Endometrium (tissue), 2 donors: Measurements from ENCODE around the gene DNMBP.
"Not testable (repeated sequence)": the region's sequence is repeated elsewhere in the genome, so short reads cannot be mapped to it uniquely, and the experiment has no call there.

ENCODE experiments used
- FAIRE-seq: peaks from 2 replicates; lab custom pipeline; 2012; peaks lifted over from hg19 to GRCh38; lab: Jason Lieb, UNC
- donor health status: control.
- donor health status: control.

The DNMBP gene

DNA sequence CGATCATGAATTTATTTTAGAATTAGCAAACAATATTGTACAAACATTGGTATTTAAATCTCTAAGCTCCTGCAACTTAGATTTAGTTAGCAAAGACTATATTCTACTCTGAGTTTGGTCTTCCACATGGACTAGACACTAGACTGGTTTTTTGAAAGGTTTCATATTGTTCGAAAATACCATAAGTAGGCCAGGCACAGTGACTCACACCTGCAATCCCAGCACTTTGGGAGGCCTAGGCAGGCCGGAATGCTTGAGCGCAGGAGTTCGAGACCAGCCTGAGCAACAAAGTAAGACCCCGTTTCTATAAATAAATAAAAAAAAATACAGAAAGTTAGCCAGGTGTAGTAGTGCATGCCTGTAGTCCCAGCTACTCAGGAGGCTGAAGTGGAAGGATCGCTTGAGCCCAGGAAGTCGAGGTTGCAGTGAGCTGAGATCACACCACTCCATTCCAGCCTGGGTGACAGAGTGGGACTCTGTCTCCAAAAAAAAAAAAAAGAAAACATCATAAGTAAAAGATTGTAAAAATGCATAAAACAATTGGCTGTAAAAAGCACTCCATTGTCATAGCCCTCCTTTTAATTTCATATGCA, 154.2 kb downstream of the DNMBP start:
- no peak for FAIRE-seq

DNA sequence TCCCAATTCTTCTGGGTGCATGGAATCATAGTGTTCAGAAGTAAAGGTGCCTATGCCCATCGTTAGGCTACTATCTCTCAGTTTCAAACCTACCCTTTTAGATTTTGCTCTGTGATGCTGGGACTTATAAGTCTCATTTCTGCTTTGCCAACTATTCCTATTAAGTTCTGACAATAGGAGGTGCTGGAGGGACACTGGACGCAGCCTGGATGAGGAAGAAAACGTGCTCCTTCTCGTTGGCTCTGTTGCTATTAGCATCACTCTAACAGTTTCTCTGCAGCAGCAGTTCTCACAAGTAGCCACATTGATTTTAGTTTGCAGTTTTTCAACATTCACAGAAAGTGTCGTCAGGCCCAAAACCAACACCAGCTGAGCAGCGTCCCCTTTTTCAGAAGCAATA, 154.9 kb downstream of the DNMBP start:
- no peak for FAIRE-seq

DNA sequence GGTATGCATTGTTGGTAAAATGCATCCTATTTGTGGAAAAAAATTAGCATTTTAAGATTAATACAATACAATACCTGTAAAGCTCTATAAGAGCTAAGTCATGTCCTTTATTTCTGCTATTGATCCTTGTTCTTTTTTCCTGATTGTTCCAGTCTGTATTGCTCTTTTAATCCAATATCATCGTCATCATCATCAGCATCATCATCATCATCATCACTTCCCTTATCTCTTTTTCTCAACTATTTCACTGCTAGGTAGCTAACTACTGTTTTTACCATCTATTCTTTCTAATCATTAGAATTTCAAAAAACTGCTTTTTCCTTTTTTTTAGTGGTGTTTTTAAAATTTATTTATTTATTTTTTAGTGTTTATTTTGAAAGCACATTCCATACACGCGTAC, 156.1 kb downstream of the DNMBP start:
- FAIRE-seq, result no peak

DNA sequence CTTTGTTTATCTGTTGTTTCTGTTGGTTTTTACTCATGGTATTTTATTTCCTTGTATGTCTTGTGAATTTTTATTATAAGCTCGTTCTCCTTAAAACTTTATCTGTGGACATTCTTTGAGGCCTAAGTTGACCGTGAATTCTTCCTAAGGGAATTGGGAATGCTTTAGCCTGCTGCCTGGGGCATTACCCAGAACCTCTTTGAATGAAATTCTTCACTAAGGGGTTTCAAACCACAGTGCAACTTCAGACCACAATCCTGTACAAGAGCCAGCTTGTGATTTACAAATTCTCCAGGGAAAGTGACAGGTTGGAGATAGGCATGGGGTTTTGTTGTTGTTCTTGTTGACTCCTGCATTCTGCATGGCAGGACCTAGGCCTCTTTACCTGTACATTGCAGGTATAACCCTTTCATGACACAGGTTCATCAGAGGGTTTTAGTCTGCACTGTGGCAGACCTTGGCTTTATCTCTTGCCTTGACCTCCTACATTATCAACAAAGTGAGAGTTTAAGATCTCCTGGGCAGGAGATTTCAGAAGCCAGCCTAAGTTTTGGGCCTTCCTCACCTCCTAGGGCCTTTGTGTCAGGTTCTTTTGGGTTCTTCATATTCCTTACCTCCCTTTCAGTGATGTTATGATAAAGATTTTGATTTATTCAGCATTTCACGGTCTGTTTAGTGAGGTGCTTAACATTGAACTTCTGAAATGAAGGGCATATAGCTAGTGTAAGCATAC, 157.1 kb downstream of the DNMBP start:
- FAIRE-seq, result no peak

DNA sequence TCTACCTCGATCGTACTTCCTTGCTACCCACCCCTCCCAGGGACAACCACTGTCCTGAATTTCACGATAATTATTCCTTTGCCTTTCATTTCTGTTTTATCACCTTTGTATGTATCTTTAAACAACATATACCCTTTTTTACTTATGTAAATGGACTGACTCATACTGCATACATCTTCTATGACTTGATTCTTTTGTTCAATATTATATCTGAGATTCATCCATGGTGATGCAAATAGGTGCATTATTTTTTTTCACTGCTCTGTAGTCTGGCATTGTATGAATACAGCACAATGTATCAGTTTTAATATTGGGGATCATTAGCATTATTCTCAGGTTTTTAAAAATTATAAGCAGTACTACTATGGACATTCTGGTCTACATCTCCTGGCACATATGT, 157.9 kb downstream of the DNMBP start:
- FAIRE-seq, result no peak

DNA sequence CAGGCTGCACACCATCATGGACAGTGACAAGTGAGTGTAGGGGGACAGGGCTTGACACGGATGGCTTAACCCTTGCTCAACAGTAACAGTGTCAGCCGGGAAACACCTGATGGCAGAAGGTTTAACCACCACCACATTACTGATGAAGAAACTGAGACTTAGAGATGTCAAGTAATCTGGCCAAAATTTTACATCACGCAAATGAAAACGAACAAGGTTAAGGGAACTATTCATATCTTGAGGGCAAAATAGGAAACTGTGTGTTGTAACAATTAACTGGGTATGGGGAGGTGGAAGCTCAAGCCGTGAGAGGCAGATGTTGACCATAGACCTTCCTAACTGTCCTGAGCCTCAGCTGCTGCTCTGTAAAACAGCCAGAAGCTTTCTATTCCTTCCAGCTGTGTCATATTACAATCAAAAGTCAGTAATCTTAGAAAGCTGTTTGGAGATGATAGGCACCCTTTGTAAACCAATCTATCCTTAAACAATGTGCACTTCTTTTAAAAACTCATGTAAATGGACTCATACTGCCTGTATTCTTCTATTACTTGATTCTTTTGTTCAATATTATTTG, 158.9 kb downstream of the DNMBP start:
- no peak for FAIRE-seq

DNA sequence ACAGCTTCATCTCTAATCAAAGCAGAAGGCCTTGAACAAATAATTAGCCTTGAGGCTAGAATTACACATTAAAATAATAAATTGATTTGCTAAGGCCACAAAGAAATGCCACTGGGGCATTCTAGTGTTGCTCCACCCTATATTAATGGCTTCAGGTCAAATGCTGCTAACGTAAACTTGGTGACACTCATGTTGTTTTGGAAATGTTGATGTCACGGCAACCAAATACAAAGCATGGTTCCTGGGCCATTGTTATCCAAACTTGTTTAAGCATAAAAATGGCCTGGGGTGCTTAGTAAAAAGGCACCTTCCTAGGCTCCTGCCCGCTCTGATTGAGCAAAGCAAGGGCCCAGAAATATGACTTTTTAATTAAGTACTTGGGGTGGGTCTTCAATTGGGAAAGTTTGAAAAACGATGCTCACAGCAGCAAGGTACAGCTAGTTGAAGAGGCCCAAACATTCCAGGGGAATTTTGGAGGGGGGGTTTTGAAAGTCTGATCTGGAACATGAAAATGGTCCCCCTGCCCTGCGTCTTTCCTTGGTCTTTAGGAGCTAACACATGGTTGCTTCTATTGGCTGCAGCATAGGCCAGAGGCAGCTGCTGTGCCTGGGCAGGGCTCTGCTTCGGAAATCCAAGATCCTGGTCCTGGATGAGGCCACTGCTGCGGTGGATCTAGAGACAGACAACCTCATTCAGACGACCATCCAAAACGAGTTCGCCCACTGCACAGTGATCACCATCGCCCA, 159.6 kb downstream of the DNMBP start:
- no peak for FAIRE-seq

DNA sequence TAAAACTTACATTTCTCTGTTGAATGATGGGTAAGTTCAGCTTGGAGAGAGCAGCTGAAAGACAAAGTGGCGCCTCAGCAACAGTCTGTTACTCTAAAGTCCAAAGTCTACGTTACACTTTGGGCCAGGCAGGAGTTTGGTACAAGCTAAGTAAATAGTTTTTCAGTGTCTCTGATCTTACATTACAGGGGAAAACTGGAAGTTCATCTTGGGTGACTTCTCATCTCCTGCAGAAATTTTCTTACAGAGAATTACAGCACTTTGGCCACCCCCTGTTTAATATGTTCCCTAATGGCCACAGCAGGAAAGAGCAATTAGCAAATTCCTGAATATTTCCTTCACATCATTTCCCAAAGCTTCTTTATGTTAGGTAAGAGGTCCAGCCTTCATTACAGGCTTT, 160.2 kb downstream of the DNMBP start:
- FAIRE-seq, result no peak

DNA sequence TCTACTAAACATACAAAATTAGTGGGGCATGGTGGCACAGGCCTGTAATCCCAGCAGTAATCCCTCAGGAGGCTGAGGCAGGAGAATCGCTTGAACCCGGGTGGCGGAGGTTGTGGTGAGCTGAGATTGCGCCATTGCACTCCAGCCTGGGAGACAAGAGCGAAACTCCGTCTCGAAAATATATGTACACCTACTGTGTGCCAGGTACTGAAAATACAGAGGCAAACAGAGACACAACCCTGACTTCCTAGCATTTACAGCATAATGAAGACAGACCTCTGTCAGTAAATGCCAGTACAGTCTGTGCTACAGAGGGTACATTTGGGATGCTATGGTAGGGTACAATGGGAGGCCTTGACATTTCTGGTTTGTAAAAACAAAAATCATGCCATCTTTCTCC, 160.7 kb downstream of the DNMBP start:
- no peak for FAIRE-seq

DNA sequence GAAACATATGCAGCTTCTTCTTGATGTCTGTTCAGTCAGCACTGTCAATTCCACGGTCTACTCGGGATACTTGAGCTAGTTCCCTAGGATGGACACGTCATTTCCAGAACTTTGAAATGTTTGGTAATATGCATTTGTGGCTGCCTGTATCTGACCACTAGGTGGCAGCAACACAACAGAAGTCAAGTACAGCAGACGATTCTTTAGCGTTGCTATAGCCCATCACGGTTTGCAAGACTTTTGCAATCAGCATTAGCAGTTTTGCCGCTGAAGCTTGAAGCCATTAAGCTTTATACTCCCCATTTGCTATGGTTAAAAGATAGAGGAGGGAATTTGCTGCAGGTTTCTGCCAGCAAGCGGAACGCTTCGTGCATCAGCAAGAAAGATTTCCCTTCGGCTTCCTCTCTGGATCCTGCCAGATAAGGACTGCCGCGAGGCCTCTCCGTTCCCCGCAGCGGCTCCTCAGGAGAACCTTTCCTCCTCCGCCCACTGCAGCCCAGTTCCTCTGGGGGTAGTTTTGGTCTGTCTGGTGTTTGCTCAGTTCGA, 163.8 kb downstream of the DNMBP start:
- peak; percentile 85 for FAIRE-seq

DNA sequence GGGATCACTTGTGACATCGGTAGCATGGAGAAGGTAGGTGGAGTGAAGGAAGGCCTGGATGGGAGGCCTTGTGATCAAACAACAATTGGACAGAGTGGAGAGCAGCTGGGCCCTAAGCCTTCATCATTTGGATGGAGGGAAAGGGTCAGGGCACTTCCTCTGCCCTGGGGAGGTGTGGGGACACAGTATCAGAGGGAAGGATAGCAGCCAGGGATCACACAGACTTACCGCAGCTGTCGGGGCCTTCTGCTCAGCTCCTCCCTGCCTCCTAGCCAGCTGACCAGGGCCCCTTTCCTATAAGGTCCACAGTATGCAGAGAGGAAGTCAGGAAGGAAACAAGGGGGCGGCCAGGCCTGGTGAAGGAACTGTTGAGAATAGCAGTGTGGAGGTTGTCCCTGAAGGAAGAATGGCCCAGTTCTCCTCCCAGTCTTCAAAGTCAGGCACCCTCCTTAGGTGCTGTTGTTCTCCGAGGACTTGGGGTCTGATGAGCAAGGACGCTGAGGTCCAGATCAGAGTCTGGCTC, 165.3 kb downstream of the DNMBP start:
- FAIRE-seq, result no peak

DNA sequence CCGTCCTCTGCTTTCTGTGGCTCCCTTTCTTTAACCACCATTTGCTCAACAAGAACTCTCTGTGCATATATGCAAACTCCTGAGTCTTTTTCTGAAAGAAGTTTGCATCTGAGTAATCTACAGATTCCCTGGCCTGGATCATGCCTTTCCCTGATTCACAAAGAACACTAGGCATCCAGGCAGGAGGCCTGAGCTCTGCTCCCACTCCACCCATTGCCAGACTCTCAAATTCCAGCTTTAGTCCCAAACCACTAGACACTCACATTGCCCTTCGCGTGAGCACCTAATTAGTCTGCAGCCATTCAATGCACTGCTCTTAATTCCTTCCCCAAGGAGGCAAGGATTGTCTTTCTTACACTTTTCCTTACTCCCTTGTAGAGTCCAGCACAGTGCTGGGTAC, 166.4 kb downstream of the DNMBP start:
- FAIRE-seq, result no peak

DNA sequence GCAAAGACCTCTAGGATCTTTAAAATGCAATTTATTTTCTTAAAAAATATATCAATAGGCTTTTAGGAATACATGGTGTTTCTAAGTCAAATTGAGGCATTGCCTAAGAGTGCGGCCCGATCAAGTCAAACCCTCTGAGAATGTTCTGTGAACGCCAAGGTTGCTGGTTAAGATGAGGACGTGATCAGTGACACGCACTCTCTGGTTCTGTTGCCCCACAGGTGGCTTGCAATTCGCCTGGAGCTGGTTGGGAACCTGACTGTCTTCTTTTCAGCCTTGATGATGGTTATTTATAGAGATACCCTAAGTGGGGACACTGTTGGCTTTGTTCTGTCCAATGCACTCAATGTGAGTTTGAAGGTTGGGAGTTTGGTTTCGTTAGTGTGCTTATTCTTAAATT, 168.0 kb downstream of the DNMBP start:
- FAIRE-seq, result no peak

DNA sequence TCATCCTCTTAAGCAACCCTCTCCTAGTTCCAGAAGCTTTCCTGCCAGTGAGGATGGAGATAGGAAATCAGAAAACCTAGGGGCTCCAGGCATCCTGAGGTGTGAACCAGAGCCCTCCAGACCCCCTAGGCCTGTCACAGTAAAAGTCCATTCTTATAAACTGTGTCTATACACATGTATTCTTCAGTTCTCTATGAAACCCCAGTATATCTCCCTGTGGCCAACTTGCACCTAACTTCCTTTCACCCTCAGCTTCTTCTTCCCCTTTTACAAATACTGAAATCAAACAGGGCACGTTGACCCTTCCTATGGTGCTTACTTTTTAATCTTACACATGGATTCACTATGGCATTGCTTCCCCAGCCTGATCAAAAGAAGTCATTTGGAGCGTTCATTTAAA, 168.9 kb downstream of the DNMBP start:
- not testable (repeated sequence) for FAIRE-seq

DNA sequence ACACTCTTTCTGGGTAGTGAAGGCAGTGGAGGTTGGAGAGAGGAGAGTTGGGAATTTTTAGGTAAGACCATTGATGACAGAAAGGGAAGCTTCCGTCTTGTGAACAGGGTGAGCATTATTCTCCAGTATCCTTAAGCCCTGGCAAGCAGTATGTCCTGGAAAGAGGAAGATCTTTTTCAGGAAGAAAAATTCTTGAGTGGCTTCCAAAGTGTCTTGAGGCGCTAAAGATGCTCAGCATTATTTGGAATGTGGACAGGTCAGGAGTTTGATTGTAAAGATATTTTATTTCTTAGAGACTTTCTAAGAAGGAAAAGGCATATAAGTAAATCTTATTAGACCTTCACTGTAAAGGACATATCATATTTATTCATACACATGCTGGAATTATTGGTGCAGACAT, 173.0 kb downstream of the DNMBP start:
- FAIRE-seq, result no peak

DNA sequence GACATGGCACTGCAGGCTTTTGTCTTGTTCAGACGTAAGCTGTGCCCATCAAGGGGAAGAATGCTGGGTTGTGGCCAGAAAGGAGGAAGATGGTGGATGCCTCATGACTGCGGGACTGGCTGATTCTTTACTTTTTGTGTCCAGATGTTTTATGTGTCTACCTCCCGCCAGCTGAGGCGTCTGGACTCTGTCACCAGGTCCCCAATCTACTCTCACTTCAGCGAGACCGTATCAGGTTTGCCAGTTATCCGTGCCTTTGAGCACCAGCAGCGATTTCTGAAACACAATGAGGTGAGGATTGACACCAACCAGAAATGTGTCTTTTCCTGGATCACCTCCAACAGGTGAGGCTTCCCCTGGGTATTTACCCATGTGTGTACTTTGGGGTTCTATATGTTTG, 173.8 kb downstream of the DNMBP start:
- no peak for FAIRE-seq

DNA sequence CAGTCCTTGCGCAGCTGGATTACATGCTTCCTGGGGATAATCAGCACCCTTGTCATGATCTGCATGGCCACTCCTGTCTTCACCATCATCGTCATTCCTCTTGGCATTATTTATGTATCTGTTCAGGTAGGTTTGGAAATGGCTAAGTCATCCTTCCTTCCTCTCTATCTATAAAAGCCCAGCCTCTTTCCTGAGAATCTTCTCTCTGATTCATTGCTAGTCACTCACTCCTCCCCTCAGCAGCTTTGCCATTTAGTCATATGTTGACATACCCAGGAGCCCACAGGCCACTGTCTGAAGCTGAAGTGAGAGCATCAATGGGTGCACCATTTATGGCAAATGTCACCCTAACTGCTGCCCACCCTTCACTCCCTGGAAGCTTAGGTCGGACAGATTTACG, 175.3 kb downstream of the DNMBP start:
- no peak for FAIRE-seq

DNA sequence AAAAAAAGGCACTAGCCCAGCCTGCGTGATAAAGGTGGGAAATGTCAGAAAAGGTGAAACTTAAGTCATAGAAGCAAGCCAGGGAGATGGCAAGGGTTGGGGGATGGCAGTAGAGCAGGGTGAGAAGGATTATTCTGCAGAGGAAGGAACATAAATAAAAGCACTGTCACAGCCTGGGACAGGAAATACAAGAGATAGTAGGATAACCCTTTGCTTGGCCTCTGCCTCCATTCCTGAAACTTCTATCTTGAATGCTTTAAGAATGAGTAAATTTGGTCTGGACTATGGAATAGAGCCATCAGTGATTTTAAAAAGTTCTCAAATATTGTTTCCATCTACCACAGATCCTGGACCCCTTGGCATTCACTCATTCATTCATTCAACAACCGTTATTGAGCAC, 177.3 kb downstream of the DNMBP start:
- no peak for FAIRE-seq

DNA sequence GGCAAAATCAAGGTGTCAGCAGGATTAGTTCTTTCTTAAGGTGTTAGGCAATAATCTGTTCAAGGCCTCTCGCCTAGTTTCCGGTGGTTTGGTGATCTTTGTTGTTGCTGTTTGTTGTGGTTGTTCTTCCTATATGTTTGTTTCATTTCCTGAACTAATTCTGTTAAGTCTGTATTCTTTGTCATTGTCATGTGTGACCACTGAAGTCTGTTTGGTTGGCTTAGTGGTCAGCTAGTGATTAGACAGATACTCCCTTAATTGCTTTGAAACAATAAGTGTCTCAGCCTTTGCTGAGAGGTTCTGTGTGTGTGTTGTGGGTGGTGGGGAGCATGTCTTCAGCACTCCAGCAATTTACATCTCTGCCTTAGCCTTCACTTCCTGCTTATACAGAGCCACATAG, 181.3 kb downstream of the DNMBP start:
- no peak for FAIRE-seq

DNA sequence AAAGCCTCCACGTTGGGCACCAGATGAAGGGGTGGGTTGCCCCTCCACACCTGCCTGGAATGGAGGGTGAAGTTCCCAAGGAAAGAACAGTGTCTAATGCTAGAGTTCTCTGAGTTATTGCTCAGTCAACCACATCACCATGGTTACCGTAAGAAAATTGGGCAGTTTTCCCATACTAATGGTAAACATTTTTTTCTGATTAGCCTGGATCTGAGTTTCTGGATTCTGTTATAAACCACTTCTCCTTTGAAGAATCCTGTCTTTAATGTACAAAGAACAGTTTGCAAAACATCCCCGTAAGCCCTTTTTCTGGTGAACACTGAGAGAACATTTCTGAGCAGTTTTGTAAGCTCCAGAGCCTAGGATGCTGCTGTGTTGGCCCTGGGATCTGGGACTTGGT, 181.8 kb downstream of the DNMBP start:
- FAIRE-seq, result no peak
